ENCODE measurements around the gene PAX8.

PAX8 gene

DNA sequence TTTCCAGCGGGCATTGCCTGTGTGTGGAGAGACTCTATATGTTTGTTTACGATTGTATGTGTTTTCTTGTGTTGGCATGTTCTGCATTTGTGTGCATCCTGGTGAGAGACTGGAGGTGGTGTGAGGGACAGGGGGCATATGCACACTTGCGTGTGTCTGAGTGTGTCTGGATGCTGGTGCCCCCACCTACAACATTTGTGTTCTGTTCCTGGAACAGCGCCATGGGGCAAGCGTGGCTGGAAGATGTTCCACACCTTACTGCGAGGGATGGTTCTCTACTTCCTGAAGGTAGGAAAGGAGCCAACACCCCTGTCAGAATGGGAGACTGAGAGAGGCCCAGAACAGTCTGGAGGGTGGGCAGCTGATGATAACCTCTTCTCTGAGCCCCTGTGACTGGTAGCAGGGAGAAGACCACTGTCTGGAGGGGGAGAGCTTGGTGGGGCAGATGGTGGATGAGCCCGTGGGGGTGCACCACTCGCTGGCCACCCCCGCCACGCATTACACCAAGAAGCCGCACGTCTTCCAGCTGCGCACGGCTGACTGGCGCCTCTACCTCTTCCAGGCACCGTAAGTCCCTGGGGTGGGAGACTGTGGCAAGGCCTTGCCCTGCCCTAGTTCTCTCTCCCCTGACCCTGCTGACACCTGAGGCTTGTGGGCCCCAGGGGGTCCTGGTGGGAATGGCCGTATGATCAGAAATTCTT is 81.2 kb downstream of the PAX8 start:
- Histone ChIP-seq H3K36me3 (ENCODE audit: control insufficient read depth, insufficient read depth, low read length) (no peaks in the 10 kb centered on the region), H3K4me3 (ENCODE audit: insufficient read depth, low read depth, low read length) (no peak overlapping the region), H3K4me1 (ENCODE audit: control insufficient read depth, insufficient read depth, low read length) (peaks cover 5% of the 10 kb centered on the region), H3K9me3 (ENCODE audit: control insufficient read depth, low read length) (no peaks in the 10 kb centered on the region), H3K27me3 (ENCODE audit: control insufficient read depth, insufficient read depth, low read length, poor library complexity, severe bottlenecking) (peaks cover 24% of the 10 kb centered on the region), H3K27ac (ENCODE audit: insufficient read depth, low read depth, low read length, poor library complexity, severe bottlenecking) (no peak overlapping the region)
- WGBS, 2 experiments = 90 to 91% methylated on average over 17 of the region's 17 CpGs

DNA sequence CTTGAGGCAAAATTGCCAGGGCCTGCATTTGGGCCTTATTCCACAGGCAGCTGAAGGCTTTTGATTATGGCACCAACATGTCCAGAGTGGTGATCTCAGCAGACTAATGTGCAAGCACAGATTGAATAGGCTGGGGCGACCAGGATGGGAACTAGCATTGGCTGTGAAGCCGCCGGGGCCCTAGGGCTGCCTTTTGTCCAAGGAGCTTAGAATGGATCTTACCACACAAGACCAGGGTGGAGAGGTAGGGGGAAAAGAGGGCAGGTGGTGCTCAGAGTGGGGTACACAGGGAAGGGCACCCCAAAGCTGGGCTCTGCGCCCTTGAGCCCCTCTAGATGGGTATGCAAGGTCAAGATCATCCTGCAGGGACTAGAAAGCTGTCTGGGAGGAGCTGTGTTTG is 81.9 kb downstream of the PAX8 start:
- H3K4me3 ChIP-seq (ENCODE audit: insufficient read depth, low read depth, low read length) = no peak overlapping the region
- H3K27me3 ChIP-seq (ENCODE audit: control insufficient read depth, insufficient read depth, low read length, poor library complexity, severe bottlenecking) = peaks cover 24% of the 10 kb centered on the region
- no peaks in the 10 kb centered on the region for H3K9me3 ChIP-seq (ENCODE audit: control insufficient read depth, low read length)
- H3K4me1 ChIP-seq (ENCODE audit: control insufficient read depth, insufficient read depth, low read length) = no peaks in the 10 kb centered on the region
- H3K36me3 ChIP-seq (ENCODE audit: control insufficient read depth, insufficient read depth, low read length) = no peaks in the 10 kb centered on the region
- 91 to 92% methylated on average over 4 of the region's 4 CpGs for WGBS, 2 experiments
- H3K27ac ChIP-seq (ENCODE audit: insufficient read depth, low read depth, low read length, poor library complexity, severe bottlenecking) = no peak overlapping the region

DNA sequence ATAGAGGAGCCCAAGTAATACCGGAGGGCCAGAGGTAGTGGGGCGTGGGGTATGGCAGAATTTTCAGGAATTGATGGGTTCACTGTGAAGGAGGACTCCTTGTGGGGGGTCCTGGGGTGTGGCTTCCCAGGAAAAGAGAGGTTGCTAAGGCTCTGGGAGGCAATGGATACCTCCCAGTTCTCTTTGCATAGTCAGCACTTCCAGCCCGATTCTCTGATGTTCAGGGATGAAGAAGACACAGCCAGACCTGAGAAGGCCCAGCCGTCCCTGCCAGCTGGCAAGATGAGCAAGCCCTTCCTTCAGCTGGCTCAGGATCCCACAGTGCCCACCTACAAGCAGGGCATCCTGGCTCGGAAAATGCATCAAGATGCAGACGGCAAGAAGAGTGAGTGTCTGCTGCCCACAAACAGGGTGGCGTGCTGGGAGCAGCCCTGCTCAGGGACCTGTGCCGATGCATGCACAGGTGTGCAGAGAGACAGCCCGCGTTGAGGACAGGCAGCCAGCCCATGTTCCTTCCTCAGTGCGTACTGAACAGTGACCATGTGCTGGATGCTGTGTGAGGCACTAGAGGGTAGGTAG is 82.7 kb downstream of the PAX8 start:
- H3K27me3 ChIP-seq (ENCODE audit: control insufficient read depth, insufficient read depth, low read length, poor library complexity, severe bottlenecking) = peaks cover 24% of the 10 kb centered on the region
- H3K27ac ChIP-seq (ENCODE audit: insufficient read depth, low read depth, low read length, poor library complexity, severe bottlenecking) = no peak overlapping the region
- H3K4me1 ChIP-seq (ENCODE audit: control insufficient read depth, insufficient read depth, low read length) = no peaks in the 10 kb centered on the region
- H3K4me3 ChIP-seq (ENCODE audit: insufficient read depth, low read depth, low read length) = no peak overlapping the region
- no peaks in the 10 kb centered on the region for H3K36me3 ChIP-seq (ENCODE audit: control insufficient read depth, insufficient read depth, low read length)
- WGBS, 2 experiments = 89% methylated on average over 11 of the region's 11 CpGs
- H3K9me3 ChIP-seq (ENCODE audit: control insufficient read depth, low read length) = no peaks in the 10 kb centered on the region

DNA sequence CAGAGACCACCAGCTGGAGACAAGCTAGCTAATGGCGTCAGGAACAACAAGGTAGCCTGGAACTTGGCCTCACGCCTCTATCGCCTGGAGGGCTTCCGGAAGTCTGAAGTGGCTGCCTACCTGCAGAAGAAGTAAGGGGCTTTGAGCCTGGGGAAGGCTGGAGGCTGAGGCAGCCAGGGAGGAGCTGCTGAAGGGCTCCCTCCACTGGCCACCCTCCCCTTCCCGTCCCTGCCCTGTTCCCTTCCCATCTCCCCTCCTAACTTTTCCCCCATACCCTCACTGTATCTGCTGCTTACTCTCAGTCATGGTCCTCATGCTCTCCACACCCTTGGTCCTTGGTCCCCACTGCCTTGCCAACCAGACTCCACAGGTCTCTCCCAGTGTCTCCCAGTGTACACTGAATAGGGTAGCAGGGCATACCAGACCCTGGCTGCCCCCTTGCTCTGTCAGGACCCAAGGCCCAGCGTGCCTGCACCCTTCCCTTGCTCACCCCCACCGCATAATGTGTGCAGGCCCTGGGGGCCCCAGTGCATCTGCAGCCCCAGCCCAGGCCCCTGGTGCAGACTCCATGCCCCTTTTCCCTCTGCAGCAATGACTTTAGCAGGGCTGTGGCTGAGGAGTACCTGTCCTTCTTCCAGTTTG is 86.1 kb downstream of the PAX8 start:
- H3K27ac ChIP-seq (ENCODE audit: insufficient read depth, low read depth, low read length, poor library complexity, severe bottlenecking) = no peak overlapping the region
- H3K4me3 ChIP-seq (ENCODE audit: insufficient read depth, low read depth, low read length) = no peak overlapping the region
- no peaks in the 10 kb centered on the region for H3K36me3 ChIP-seq (ENCODE audit: control insufficient read depth, insufficient read depth, low read length)
- 82 to 83% methylated on average over 7 of the region's 7 CpGs for WGBS, 2 experiments
- H3K27me3 ChIP-seq (ENCODE audit: control insufficient read depth, insufficient read depth, low read length, poor library complexity, severe bottlenecking) = peaks cover 9% of the 10 kb centered on the region
- no peaks in the 10 kb centered on the region for H3K4me1 ChIP-seq (ENCODE audit: control insufficient read depth, insufficient read depth, low read length)
- no peaks in the 10 kb centered on the region for H3K9me3 ChIP-seq (ENCODE audit: control insufficient read depth, low read length)

DNA sequence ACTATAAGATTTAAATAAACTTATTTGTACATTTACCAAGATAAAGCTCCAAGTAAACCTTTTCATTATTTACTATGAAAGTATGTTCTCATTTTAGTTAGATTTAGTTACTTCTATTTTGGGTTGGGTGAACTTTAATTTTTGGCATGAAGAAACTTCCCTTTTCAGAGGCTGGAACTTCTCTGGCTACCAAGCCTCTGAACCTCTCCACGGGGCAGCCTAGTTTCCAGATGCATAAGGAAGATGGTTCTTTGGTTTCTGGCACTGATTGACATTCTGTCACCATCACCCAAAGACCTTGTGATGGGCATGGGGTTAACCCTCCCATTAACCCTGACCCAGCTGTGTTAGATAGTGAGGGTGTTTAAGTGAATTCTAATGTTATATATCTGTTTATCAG is 87.8 kb downstream of the PAX8 start:
- no peak overlapping the region for H3K4me3 ChIP-seq (ENCODE audit: insufficient read depth, low read depth, low read length)
- H3K36me3 ChIP-seq (ENCODE audit: control insufficient read depth, insufficient read depth, low read length) = no peaks in the 10 kb centered on the region
- H3K4me1 ChIP-seq (ENCODE audit: control insufficient read depth, insufficient read depth, low read length) = no peaks in the 10 kb centered on the region
- WGBS, 2 experiments = 75 to 78% methylated on average over 1 of the region's 1 CpG
- no peaks in the 10 kb centered on the region for H3K27me3 ChIP-seq (ENCODE audit: control insufficient read depth, insufficient read depth, low read length, poor library complexity, severe bottlenecking)
- no peaks in the 10 kb centered on the region for H3K9me3 ChIP-seq (ENCODE audit: control insufficient read depth, low read length)
- no peak overlapping the region for H3K27ac ChIP-seq (ENCODE audit: insufficient read depth, low read depth, low read length, poor library complexity, severe bottlenecking)

DNA sequence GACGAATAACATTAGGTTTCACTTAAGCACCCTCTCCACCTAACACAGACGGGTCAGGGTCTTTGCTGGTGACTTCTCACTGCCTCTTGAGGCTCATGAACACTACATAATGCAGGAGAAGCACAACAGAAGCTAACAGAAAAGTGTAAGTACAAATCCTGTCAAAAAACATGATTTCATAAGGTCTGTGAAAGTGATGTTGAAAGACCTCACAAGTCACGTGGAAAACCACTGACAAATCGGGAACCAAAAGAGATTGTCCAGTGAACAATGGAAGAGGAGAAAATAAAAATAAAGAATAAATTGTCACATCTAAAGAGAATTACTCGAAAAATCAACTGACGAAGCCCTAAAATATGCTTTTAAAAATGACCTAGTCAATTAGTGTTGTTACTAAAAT is 91.0 kb downstream of the PAX8 start:
- H3K27me3 ChIP-seq (ENCODE audit: control insufficient read depth, insufficient read depth, low read length, poor library complexity, severe bottlenecking) = no peaks in the 10 kb centered on the region
- H3K4me1 ChIP-seq (ENCODE audit: control insufficient read depth, insufficient read depth, low read length) = no peaks in the 10 kb centered on the region
- WGBS, 2 experiments = 91 to 92% methylated on average over 4 to 6 of the region's 6 CpGs
- H3K4me3 ChIP-seq (ENCODE audit: insufficient read depth, low read depth, low read length) = no peak overlapping the region
- no peaks in the 10 kb centered on the region for H3K9me3 ChIP-seq (ENCODE audit: control insufficient read depth, low read length)
- H3K27ac ChIP-seq (ENCODE audit: insufficient read depth, low read depth, low read length, poor library complexity, severe bottlenecking) = no peak overlapping the region
- no peaks in the 10 kb centered on the region for H3K36me3 ChIP-seq (ENCODE audit: control insufficient read depth, insufficient read depth, low read length)

DNA sequence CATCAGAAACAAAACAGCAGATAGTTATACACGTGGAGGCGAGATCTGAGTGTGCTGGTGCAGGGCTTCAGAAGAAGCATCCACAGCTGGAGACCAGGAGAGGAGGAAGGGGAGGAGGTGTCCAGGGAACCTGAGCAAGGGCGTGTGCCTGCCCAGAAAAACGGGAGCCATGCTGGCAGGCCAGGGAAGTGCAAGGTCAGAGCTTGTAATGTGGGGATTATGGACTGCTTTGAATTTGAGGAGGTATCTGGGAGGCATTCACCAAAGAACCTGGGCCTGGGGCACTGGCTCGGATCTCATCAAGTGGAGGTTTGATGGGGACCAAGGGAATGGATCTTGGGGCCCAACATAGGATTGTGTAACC is 92.3 kb downstream of the PAX8 start:
- H3K4me1 ChIP-seq (ENCODE audit: control insufficient read depth, insufficient read depth, low read length) = no peaks in the 10 kb centered on the region
- no peaks in the 10 kb centered on the region for H3K27me3 ChIP-seq (ENCODE audit: control insufficient read depth, insufficient read depth, low read length, poor library complexity, severe bottlenecking)
- no peak overlapping the region for H3K4me3 ChIP-seq (ENCODE audit: insufficient read depth, low read depth, low read length)
- 87 to 91% methylated on average over 5 of the region's 5 CpGs for WGBS, 2 experiments
- H3K9me3 ChIP-seq (ENCODE audit: control insufficient read depth, low read length) = no peaks in the 10 kb centered on the region
- H3K36me3 ChIP-seq (ENCODE audit: control insufficient read depth, insufficient read depth, low read length) = no peaks in the 10 kb centered on the region
- H3K27ac ChIP-seq (ENCODE audit: insufficient read depth, low read depth, low read length, poor library complexity, severe bottlenecking) = no peak overlapping the region

- WGBS, 2 experiments = 91 to 94% methylated on average over 10 of the region's 10 CpGs
These were observed 92.9 kb downstream of the PAX8 start for GRCh38 chr2:113185664-113186432.

DNA sequence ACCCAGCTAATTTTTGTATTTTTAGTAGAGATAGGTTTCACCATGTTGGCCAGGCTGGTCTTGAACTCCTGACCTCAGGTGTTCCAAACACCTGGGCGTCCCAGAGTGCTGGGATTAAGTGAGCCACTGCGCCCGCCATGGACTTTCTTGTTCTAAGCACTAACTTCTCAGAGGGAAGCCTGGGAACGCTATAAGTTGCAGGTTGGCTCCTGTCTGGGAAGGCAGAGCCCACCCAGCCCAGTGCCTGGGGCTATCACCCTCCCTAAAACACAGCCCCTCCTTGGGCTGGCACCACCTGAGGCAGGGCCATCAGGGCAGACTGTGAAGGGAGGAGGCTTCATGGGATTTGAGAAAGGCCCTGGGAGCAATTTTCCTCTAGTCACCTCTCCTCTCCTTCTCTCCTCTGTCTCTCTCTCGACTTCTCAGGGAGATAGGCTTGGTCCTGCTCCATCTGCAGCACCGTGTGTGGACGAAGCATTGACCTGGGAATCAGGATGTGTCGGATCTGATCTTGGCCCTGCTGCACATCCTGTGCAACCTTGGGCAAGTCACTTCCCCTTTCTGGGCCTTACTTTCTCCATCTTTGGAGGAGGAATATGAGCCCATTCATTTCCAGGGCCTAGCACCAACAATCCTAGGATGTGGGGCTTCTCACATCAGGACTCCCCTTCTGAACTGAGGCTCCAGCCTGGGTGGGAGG is 94.0 kb downstream of the PAX8 start:
- Histone ChIP-seq H3K27ac (ENCODE audit: insufficient read depth, low read depth, low read length, poor library complexity, severe bottlenecking) (no peak overlapping the region), H3K9me3 (ENCODE audit: control insufficient read depth, low read length) (no peaks in the 10 kb centered on the region), H3K4me3 (ENCODE audit: insufficient read depth, low read depth, low read length) (no peak overlapping the region), H3K27me3 (ENCODE audit: control insufficient read depth, insufficient read depth, low read length, poor library complexity, severe bottlenecking) (no peaks in the 10 kb centered on the region), H3K4me1 (ENCODE audit: control insufficient read depth, insufficient read depth, low read length) (peaks cover 4% of the 10 kb centered on the region), H3K36me3 (ENCODE audit: control insufficient read depth, insufficient read depth, low read length) (no peaks in the 10 kb centered on the region)
- 93 to 94% methylated on average over 8 of the region's 8 CpGs for WGBS, 2 experiments

More at GRCh38 chr2:113185664-113186432, 92.9 kb downstream of the PAX8 start:
- Histone ChIP-seq H3K36me3 (ENCODE audit: control insufficient read depth, insufficient read depth, low read length) (no peaks in the 10 kb centered on the region), H3K27me3 (ENCODE audit: control insufficient read depth, insufficient read depth, low read length, poor library complexity, severe bottlenecking) (no peaks in the 10 kb centered on the region), H3K27ac (ENCODE audit: insufficient read depth, low read depth, low read length, poor library complexity, severe bottlenecking) (no peak overlapping the region), H3K9me3 (ENCODE audit: control insufficient read depth, low read length) (no peaks in the 10 kb centered on the region), H3K4me1 (ENCODE audit: control insufficient read depth, insufficient read depth, low read length) (no peaks in the 10 kb centered on the region), H3K4me3 (ENCODE audit: insufficient read depth, low read depth, low read length) (no peak overlapping the region)
